ENCODE data around the gene PTPRA. TPM values are rescaled to one million over a fixed set of nuclear protein-coding genes. Genes with fewer than 3 reads are reported as not detected.
"Not testable (repeated sequence)": the region's sequence is repeated elsewhere in the genome, so short reads cannot be mapped to it uniquely, and the experiment has no call there.

PTPRA gene
- total RNA-seq, 2 experiments from 2014 or later, result 66.4 to 83.9 TPM

DNA sequence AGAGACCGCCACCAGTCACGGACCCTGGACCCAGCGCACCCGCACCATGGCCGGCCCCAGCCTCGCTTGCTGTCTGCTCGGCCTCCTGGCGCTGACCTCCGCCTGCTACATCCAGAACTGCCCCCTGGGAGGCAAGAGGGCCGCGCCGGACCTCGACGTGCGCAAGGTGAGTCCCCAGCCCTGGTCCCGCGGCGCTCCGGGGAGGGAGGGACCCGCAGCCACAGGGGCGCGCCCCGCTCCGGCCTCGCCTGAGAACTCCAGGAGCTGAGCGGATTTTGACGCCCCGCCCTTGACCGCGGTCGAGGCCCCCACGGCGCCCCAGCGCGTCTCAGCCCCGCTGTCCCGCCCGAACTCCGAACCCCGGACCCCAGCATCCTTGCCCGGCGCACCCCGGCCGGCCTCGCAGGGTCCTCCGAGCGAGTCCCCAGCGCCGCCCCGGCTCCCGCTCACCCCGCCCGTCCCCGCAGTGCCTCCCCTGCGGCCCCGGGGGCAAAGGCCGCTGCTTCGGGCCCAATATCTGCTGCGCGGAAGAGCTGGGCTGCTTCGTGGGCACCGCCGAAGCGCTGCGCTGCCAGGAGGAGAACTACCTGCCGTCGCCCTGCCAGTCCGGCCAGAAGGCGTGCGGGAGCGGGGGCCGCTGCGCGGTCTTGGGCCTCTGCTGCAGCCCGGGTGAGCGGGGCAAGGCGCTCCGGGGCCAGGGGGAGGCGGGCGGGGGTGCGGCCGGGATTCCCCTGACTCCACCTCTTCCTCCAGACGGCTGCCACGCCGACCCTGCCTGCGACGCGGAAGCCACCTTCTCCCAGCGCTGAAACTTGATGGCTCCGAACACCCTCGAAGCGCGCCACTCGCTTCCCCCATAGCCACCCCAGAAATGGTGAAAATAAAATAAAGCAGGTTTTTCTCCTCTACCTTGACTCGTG lies 198.6 kb downstream of the PTPRA start, which contains the start of gene OXT:
OXT (plus strand) TSS at position 11 of the 920 bp plus-strand sequence; CDS start at position 47, 36 bp downstream.
- CTCF ChIA-PET, result interaction anchor here (0.6 to 1.3 kb wide), 4 partner anchors 8 to 245 kb away, joined by 3 to 7 read pairs (median 3); no protein-coding TSS in a partner anchor
- POLR2A ChIA-PET, result no interaction called here
- H3K4me1 Mint-ChIP-seq, result peaks cover 40% of the 10 kb centered on the region
- peak within 1 kb of the TSS; percentile 69 for H3K27ac Mint-ChIP-seq
- H3K9me3 Mint-ChIP-seq, result peaks cover 2% of the 10 kb centered on the region
- no peaks in the 10 kb centered on the region for H3K36me3 Mint-ChIP-seq (ENCODE audit: low read depth)
- peaks cover 7% of the 10 kb centered on the region for H3K27me3 Mint-ChIP-seq
- peak within 1 kb of the TSS; percentile 68 for H3K4me3 Mint-ChIP-seq
- peak; percentile 69 for DNase-seq

DNA sequence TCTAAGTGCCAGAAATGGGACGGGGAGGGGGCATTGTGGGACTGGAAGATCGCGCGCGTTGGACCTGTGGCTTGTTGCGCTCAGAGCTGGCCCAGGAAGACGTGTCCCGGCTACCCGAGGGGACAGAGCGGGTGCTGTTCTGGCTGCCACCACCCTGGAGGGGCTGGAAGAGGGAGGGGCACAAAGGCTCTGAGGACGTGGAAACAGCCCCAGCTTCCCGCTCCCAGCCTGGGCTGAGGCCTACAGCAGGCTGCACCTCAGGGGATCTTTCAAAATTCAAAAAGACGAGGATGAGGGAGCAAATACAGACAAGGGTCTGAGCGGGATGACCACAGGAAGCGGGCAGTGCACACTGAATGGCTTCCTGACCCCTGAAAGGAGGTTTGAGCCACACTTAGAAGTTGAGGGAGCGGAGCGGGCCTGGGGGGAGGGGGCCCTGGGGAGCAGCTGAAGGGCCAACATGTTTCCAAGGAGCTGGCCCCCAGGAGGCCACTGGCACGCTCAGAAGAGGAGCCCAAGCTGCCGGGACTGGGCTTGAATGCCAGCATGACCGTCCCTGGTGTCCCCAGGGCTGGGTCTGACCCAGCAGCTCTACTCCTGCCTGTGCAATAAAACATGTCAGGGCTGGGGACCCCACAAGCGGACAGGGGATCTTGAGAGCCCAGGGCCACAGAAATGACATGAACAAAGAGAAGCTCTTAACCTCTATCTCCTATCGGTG lies 199.4 kb downstream of the PTPRA start:
- ChIA-PET POLR2A (no interaction called here), CTCF (interaction anchor here (0.6 to 1.3 kb wide), 6 partner anchors 9 to 1018 kb away, joined by 3 to 7 read pairs (median 3); no protein-coding TSS in a partner anchor)
- H3K27ac Mint-ChIP-seq, result peak overlapping the region; percentile 69
- peaks cover 4% of the 10 kb centered on the region for H3K9me3 Mint-ChIP-seq
- H3K4me3 Mint-ChIP-seq, result peak overlapping the region; percentile 68
- no peaks in the 10 kb centered on the region for H3K36me3 Mint-ChIP-seq (ENCODE audit: low read depth)
- H3K4me1 Mint-ChIP-seq, result peaks cover 47% of the 10 kb centered on the region
- H3K27me3 Mint-ChIP-seq, result peaks cover 7% of the 10 kb centered on the region
- no peak for DNase-seq

DNA sequence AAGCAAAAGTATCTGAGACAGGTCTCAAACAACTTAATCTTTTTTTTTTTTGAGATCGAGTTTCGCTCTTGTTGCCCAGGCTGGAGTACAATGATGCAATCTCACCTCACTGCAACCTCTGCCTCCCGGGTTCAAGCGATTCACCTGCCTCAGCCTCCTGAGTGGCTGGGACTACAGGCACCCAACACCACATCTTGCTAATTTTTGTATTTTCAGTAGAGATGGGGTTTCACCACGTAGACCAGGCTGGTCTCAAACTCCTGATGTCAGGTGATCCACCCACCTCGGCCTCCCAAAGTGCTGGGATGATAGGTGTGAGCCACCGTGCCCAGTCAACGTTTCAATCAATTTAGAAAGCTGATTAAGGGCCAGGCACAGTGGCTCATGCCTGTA lies 200.0 kb downstream of the PTPRA start:
- CTCF ChIA-PET, result interaction anchor here (0.7 to 1.1 kb wide), 3 partner anchors 9 to 1018 kb away, joined by 3 read pairs; no protein-coding TSS in a partner anchor
- H3K27ac Mint-ChIP-seq, result peak overlapping the region; percentile 46
- H3K36me3 Mint-ChIP-seq (ENCODE audit: low read depth); H3K9me3 Mint-ChIP-seq; H3K27me3 Mint-ChIP-seq; POLR2A ChIA-PET; DNase-seq: not testable (repeated sequence)
- H3K4me3 Mint-ChIP-seq, result peak overlapping the region; percentile 7
- H3K4me1 Mint-ChIP-seq, result peaks cover 51% of the 10 kb centered on the region

DNA sequence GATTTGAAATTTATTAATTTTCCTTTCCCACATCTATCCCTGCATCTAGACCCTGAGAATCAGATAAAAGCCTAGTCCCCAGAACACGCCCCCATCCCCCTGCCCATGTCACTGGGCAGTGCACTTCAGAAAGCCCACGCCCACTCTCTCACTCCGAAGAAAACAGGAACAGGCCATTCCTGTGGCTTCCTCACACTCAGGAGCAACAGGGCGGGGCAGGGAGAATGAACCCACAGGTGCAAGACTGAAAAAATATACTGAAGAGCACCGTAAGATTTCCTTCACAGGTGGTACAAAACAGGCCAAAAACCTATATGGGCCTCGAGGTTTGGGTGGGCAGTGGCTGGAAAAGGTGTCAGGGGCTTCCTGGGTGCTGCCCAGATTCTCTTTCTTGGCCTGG lies 201.5 kb downstream of the PTPRA start:
- Mint-ChIP-seq H3K27me3 (peaks cover 23% of the 10 kb centered on the region), H3K27ac (no peak overlapping the region), H3K9me3 (peaks cover 7% of the 10 kb centered on the region), H3K4me3 (peak overlapping the region; percentile 18), H3K36me3 (ENCODE audit: low read depth) (peaks cover 3% of the 10 kb centered on the region), H3K4me1 (peaks cover 51% of the 10 kb centered on the region)
- ChIA-PET CTCF (interaction anchor here (1.1 kb wide), 1 partner anchor 18 kb away, joined by 3 read pairs; no protein-coding TSS in a partner anchor), POLR2A (no interaction called here)
- no peak for DNase-seq

DNA sequence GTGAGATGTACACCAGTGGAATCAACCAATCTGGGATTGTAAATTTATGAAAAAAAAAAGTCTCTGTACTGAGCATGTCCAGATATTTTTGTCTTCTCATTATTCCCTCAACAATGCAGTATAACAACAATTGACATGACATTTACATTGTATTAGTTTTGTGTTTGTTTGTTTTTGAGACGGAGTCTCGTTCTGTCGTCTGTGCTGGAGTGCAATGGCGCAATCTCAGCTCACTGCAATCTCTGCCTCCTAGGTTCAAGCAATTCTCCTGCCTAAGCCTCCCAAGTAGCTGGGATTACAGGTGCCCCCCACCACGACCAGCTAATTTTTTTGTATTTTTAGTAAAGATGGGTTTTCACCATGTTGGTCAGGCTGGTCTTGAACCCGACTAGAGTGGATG lies 202.0 kb downstream of the PTPRA start:
- CTCF ChIA-PET, result not testable (repeated sequence)

DNA sequence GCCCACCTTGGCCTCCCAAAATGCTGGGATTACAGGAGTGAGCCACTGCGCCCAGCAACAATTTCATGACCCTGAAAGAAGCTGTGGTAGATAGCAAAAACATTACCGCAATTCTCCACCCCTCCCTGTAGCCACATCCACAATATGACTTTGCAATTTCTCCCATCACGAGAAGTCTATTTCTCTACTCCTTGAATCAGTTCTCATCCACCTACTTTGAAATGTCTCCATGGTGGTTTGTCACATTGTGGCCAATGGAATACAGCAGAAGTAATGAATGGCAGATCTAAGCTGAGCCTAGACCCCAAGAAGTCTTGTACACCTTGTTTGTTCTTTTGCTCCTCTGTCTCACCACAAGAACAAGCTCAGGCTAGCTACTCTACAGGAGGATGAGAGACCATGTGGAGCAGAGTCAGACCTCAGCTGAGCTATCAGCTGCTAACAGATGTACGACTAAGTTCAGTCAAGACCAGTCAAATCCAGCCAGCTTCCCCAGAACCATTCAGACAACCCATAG lies 204.4 kb downstream of the PTPRA start:
- ChIA-PET CTCF (interaction anchor here (0.6 to 1.1 kb wide), 6 partner anchors 9 to 266 kb away, joined by 3 to 4 read pairs (median 3); no protein-coding TSS in a partner anchor), POLR2A (interaction anchor here (0.6 kb wide), 1 partner anchor 26 kb away, joined by 3 read pairs; no protein-coding TSS in a partner anchor)
- peaks cover 41% of the 10 kb centered on the region for H3K4me1 Mint-ChIP-seq
- H3K4me3 Mint-ChIP-seq, result no peak overlapping the region
- peaks cover 7% of the 10 kb centered on the region for H3K9me3 Mint-ChIP-seq
- peaks cover 44% of the 10 kb centered on the region for H3K27me3 Mint-ChIP-seq
- H3K36me3 Mint-ChIP-seq (ENCODE audit: low read depth), result peaks cover 3% of the 10 kb centered on the region
- H3K27ac Mint-ChIP-seq, result peak overlapping the region; percentile 51
- DNase-seq, result peak; percentile 51

More for the DNA sequence above, 202.0 kb downstream of the PTPRA start:
- H3K36me3 Mint-ChIP-seq (ENCODE audit: low read depth); POLR2A ChIA-PET; H3K4me3 Mint-ChIP-seq; H3K9me3 Mint-ChIP-seq; DNase-seq: not testable (repeated sequence)
- Mint-ChIP-seq H3K27ac (peak overlapping the region; percentile 9), H3K4me1 (peaks cover 51% of the 10 kb centered on the region), H3K27me3 (peaks cover 27% of the 10 kb centered on the region)

DNA sequence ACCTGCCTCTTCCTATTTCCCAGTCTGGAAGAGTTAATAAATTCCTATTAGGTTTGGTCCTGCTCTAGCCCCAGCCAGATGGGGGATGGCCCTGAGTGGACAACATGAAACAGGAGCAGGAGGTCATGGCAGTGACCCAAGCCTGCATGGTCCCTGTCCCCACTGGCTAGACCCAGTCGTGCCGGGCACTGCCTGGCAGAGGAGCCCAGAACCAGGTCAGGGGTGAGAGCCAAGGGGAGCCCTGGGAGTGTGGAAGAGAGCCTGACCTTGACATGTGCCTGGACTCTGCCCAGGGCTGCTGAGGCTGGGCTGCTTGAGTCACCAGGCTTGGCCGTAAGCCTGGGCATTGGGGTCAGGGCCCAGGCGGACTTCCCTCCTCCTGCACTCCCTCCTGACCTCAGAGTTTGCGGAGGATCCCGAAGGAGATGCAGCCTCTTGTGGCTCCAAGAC lies 207.7 kb downstream of the PTPRA start:
- ChIA-PET POLR2A (no interaction called here), CTCF (no interaction called here)
- no peak for DNase-seq
- peaks cover 7% of the 10 kb centered on the region for H3K9me3 Mint-ChIP-seq
- H3K4me3 Mint-ChIP-seq, result no peak overlapping the region
- peaks cover 59% of the 10 kb centered on the region for H3K27me3 Mint-ChIP-seq
- H3K27ac Mint-ChIP-seq, result peak overlapping the region; percentile 46
- peaks cover 3% of the 10 kb centered on the region for H3K36me3 Mint-ChIP-seq (ENCODE audit: low read depth)
- peaks cover 24% of the 10 kb centered on the region for H3K4me1 Mint-ChIP-seq

DNA sequence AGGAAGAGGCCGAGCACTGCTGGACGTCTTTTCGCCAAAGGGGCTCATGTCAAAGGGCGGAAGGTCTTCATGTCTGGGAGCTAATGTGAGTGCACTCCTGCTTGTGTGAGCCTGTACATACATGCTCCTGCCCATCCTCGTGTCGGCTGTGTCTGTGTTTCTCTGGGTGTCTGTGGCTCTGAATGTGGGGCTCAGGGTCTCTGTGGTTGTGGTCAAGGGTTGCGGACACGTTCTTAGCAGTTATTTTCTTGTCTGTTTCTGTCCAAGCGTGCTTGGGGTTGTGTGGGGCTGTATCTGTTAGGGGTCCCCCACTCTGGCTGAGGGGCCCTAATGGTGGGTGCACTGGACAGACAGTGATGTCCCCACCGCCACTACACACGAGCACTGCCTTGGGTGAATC lies 208.4 kb downstream of the PTPRA start:
- DNase-seq, result no peak
- H3K9me3 Mint-ChIP-seq, result peaks cover 7% of the 10 kb centered on the region
- no peak overlapping the region for H3K27ac Mint-ChIP-seq
- CTCF ChIA-PET, result no interaction called here
- peaks cover 3% of the 10 kb centered on the region for H3K36me3 Mint-ChIP-seq (ENCODE audit: low read depth)
- peaks cover 59% of the 10 kb centered on the region for H3K27me3 Mint-ChIP-seq
- peaks cover 23% of the 10 kb centered on the region for H3K4me1 Mint-ChIP-seq
- POLR2A ChIA-PET, result no interaction called here
- H3K4me3 Mint-ChIP-seq, result no peak overlapping the region

DNA sequence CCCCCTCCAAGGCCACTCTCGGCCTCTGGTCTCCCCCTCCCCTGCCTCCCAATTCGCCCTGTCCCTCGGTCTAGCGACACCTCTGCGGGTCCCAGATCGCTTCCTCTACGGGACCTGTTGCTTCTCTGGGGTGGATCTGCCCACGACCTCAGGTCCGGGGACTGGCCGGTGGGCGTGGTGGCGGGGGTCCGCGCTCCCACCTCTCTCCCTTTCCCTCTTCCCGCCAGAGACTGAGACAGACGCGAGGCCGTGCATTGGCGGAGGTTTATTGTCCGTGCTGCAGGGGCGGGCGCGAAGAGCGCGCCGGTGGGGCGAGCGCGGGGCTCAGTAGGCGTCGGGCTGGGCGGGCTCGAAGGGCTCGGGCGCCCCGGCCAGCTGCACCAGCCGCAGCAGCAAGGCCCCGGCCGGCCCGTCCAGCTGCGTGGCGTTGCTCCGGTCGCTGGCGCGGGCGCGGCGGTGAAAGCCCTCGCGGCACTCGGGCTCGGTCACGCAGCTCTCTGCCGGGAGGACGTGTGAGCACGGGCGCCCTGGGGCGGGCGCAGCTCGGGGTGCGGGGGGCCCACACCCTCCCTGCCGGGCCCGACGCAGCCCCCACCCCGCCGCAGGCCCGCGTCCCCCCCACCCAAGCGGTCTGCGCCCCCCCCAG lies 209.1 kb downstream of the PTPRA start:
- ChIA-PET CTCF (interaction anchor here (0.6 kb wide), 1 partner anchor 10 kb away, joined by 3 read pairs; no protein-coding TSS in a partner anchor), POLR2A (no interaction called here)
- H3K36me3 Mint-ChIP-seq (ENCODE audit: low read depth), result peaks cover 3% of the 10 kb centered on the region
- H3K9me3 Mint-ChIP-seq, result peaks cover 5% of the 10 kb centered on the region
- peaks cover 59% of the 10 kb centered on the region for H3K27me3 Mint-ChIP-seq
- H3K27ac Mint-ChIP-seq, result no peak overlapping the region
- H3K4me1 Mint-ChIP-seq, result peaks cover 16% of the 10 kb centered on the region
- H3K4me3 Mint-ChIP-seq, result peak overlapping the region; percentile 53
- DNase-seq, result no peak

DNA sequence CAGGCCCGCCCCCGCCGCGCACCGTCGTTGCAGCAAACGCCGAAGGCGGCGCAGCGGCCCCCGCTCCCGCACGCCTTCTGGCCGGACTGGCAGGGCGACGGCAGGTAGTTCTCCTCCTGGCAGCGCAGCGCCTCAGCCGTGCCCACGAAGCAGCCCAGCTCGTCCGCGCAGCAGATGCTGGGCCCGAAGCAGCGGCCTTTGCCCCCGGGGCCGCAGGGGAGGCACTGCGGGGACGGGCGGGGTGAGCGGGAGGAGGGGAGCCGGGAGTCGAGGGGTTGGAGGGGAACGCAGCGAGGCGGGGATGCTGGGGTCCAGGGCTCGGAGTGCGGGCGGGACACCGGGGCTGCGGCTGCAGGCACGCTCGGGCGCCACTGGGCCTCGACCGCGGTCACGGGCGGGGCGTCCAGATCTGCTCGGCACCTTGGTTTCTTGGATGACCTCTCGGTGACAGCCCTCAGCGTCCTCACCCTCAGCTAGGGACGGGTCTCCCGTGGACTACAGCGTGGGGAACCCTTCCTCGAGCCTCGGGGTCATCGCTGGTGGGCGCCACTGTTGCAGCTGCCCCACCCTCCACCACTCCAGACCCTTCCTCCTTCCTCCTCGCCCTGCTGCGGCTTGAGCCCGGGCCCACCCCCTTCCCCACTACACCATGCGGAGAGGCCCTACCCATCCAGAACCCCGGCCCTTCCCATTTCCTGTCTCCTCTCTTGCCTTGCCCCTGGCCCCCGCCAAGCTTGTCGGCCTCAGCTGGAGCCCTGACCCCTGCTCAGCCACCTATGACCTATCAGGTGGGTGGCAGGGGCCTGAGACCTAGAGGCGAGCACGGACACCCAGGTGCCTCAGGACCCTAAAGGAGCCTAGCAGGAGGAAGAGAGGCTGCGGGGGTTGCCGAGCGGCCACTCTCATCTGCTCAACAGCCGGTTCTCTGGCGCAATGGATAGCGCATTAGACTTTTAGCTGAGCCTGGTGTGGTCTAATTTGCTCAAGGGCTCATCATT lies 210.0 kb downstream of the PTPRA start:
- peaks cover 56% of the 10 kb centered on the region for H3K27me3 Mint-ChIP-seq
- H3K36me3 Mint-ChIP-seq (ENCODE audit: low read depth), result no peaks in the 10 kb centered on the region
- DNase-seq, result no peak
- CTCF ChIA-PET, result interaction anchor here (0.5 kb wide), 1 partner anchor 30 kb away, joined by 3 read pairs; no protein-coding TSS in a partner anchor
- H3K9me3 Mint-ChIP-seq, result no peaks in the 10 kb centered on the region
- POLR2A ChIA-PET, result no interaction called here
- no peak overlapping the region for H3K4me3 Mint-ChIP-seq
- peaks cover 8% of the 10 kb centered on the region for H3K4me1 Mint-ChIP-seq
- no peak overlapping the region for H3K27ac Mint-ChIP-seq

DNA sequence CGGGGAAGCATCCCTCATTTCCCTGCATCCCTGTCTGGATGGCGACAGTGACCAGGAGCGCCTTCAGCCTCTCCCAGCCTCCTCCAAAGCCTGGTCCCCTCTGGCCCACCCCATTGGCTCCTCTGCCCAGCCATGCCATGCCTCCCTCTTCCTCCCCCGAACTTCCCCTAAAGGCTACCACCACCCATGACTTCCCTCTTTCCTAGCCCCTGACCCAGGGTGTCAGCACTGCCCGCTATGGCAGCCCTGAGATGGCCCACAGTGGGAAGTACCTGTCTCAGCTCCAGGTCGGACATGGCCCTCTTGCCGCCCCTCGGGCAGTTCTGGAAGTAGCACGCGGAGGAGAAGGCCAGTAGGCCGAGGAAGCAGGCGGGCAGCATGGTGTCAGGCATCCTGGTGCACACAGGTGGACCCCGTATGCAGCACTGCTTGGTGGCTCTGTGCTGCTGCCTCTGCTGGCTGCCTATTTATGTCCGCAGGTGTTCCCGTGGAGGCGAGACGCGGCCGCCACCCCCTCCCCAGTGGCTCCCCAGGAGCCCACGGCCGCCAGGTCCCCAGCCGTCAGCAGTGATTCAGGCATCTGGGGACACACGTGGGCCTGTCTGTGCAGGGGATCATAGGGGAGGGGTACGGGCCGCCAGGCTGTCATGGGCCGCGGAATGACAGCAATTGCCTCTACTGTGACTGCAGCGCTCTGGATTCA lies 211.2 kb downstream of the PTPRA start, which contains the start of gene AVP:
AVP (minus strand) TSS at position 442 of the 703 bp plus-strand sequence; CDS start at position 392, 50 bp downstream.
- Mint-ChIP-seq H3K4me1 (peaks cover 8% of the 10 kb centered on the region), H3K9me3 (no peaks in the 10 kb centered on the region), H3K27ac (no peak within 1 kb of the TSS), H3K4me3 (no peak within 1 kb of the TSS), H3K27me3 (peaks cover 46% of the 10 kb centered on the region), H3K36me3 (ENCODE audit: low read depth) (no peaks in the 10 kb centered on the region)
- CTCF ChIA-PET, result interaction anchor here (1.5 kb wide), 1 partner anchor 12 kb away, joined by 5 read pairs; no protein-coding TSS in a partner anchor
- POLR2A ChIA-PET, result no interaction called here
- DNase-seq, result no peak

All from activated CD4-positive, alpha-beta T cell treated with anti-CD3 and anti-CD28 coated beads, Interleukin-2, amount 10 ng/mL, durations not matched to agents 7 days and 5 days (primary cell).